GM18505 (cell line): ENCODE measurements around the gene SIGLEC7.
"Not testable (repeated sequence)": the region's sequence is repeated elsewhere in the genome, so short reads cannot be mapped to it uniquely, and the experiment has no call there.

Experiments used
- ATAC-seq: cut with Tn5 transposase; IDR thresholded peaks from one replicate; pipeline ENCODE4 v1.9.1; 2021; ENCODE audit not compliant: unreplicated experiment
- POLR2A ChIP-seq: IDR thresholded peaks from 4 replicates; pipeline ENCODE4 v1.6.1; 2011; ENCODE audit warnings: borderline replicate concordance; ENCODE audit not compliant: insufficient read depth, insufficient read length; ENCODE audit errors: extremely low read depth

The SIGLEC7 gene

GRCh38 chr19:51158474-51159129 is 16.5 kb downstream of the SIGLEC7 start:
- TF ChIP-seq POLR2A, result no peak
- no peak for ATAC-seq

- TF ChIP-seq POLR2A, result no peak
- ATAC-seq, result no peak
These were observed 17.6 kb downstream of the SIGLEC7 start for GRCh38 chr19:51159656-51160055.

- ATAC-seq, result no peak
- TF ChIP-seq POLR2A, result no peak
These were observed 19.2 kb downstream of the SIGLEC7 start for GRCh38 chr19:51161266-51161665.

- TF ChIP-seq POLR2A, result no peak
- ATAC-seq, result no peak
These were observed 19.9 kb downstream of the SIGLEC7 start for GRCh38 chr19:51161867-51162496.

- no peak for TF ChIP-seq POLR2A
- no peak for ATAC-seq
These were observed 21.2 kb downstream of the SIGLEC7 start for GRCh38 chr19:51163257-51163656.

- TF ChIP-seq POLR2A, result no peak
- ATAC-seq, result no peak
These were observed 22.1 kb downstream of the SIGLEC7 start for GRCh38 chr19:51164215-51164614.

- TF ChIP-seq POLR2A, result no peak
- ATAC-seq, result no peak
These were observed 24.9 kb downstream of the SIGLEC7 start for GRCh38 chr19:51166846-51167490.

- ATAC-seq, result no peak
- no peak for TF ChIP-seq POLR2A
These were observed 26.6 kb downstream of the SIGLEC7 start for GRCh38 chr19:51168564-51169282.

GRCh38 chr19:51169283-51169918 is 27.3 kb downstream of the SIGLEC7 start:
- not testable (repeated sequence) for ATAC-seq

GRCh38 chr19:51172223-51172622 is 30.1 kb downstream of the SIGLEC7 start:
- ATAC-seq, result no peak
- TF ChIP-seq POLR2A, result no peak

GRCh38 chr19:51173681-51174080 is 31.6 kb downstream of the SIGLEC7 start:
- ATAC-seq, result no peak
- TF ChIP-seq POLR2A, result no peak

- no peak for TF ChIP-seq POLR2A
- ATAC-seq, result no peak
These were observed 37.2 kb downstream of the SIGLEC7 start for GRCh38 chr19:51179256-51179655.

- ATAC-seq, result no peak
These were observed 39.3 kb downstream of the SIGLEC7 start for GRCh38 chr19:51181377-51181912.

GRCh38 chr19:51181913-51182419 is 39.9 kb downstream of the SIGLEC7 start:
- no peak for TF ChIP-seq POLR2A

More at GRCh38 chr19:51181377-51181912, 39.3 kb downstream of the SIGLEC7 start:
- no peak for TF ChIP-seq POLR2A

More at GRCh38 chr19:51181913-51182419, 39.9 kb downstream of the SIGLEC7 start:
- no peak for ATAC-seq
